Measurements from ENCODE around the gene BTBD9. TPM values are rescaled to one million over a fixed set of nuclear protein-coding genes. Genes with fewer than 3 reads are reported as not detected.

BTBD9 gene
- total RNA-seq, 4 donors from 2014 or later: 5.5 to 14.1 (median 6.3) TPM

GRCh38 chr6:38161754-38162492 lies 477.8 kb downstream of the BTBD9 start:
- in situ Hi-C loops (cut with MboI; ENCODE audit: low sequenced_read_pairs in 4 of 4): no loop called here
- DNase-seq (no peak), ATAC-seq (no peak)
- Histone ChIP-seq H3K27ac (no peak overlapping the region), H3K36me3 (no peaks in the 10 kb centered on the region), H3K4me1 (peaks cover 0 to 2% of the 10 kb centered on the region in 2 donors), H3K9me3 (no peaks in the 10 kb centered on the region), H3K4me3 (no peak overlapping the region), H3K27me3 (no peaks in the 10 kb centered on the region)
- intact Hi-C loops (cut with DNase I; ENCODE audit: low total_unique reads): loop anchor here (10.0 kb wide), 1 partner anchor 367 kb away; no protein-coding TSS in a partner anchor
- TF ChIP-seq CTCF (IDR thresholded peaks at IDR 0.05 in 4 of 5, conservative IDR thresholded peaks at IDR 0.05 in 1 of 5) (no peak), POLR2A (IDR thresholded peaks at IDR 0.05) (no peak)

- H3K27ac ChIP-seq: no peak overlapping the region
- no peaks in the 10 kb centered on the region for H3K27me3 ChIP-seq
- in situ Hi-C loops (cut with MboI; ENCODE audit: low sequenced_read_pairs in 4 of 4) (no loop called here), intact Hi-C loops (cut with DNase I; ENCODE audit: low total_unique reads) (loop anchor here (10.0 kb wide), 1 partner anchor 367 kb away; no protein-coding TSS in a partner anchor)
- no peak for ATAC-seq
- DNase-seq: peak in 1 of 2 donors; percentile 8
- no peaks in the 10 kb centered on the region for H3K9me3 ChIP-seq
- no peaks in the 10 kb centered on the region for H3K36me3 ChIP-seq
- no peak overlapping the region for H3K4me3 ChIP-seq
- no peak for TF ChIP-seq CTCF (IDR thresholded peaks at IDR 0.05 in 4 of 5, conservative IDR thresholded peaks at IDR 0.05 in 1 of 5)
- TF ChIP-seq POLR2A (IDR thresholded peaks at IDR 0.05): no peak
- H3K4me1 ChIP-seq: peaks cover 0 to 2% of the 10 kb centered on the region in 2 donors
Measured at GRCh38 chr6:38161331-38161730, 478.4 kb downstream of the BTBD9 start.

GRCh38 chr6:38160831-38161230 lies 478.9 kb downstream of the BTBD9 start:
- no peaks in the 10 kb centered on the region for H3K36me3 ChIP-seq
- in situ Hi-C loops (cut with MboI; ENCODE audit: low sequenced_read_pairs in 4 of 4): no loop called here
- H3K9me3 ChIP-seq: no peaks in the 10 kb centered on the region
- no peak overlapping the region for H3K27ac ChIP-seq
- TF ChIP-seq POLR2A (IDR thresholded peaks at IDR 0.05) (no peak), CTCF (IDR thresholded peaks at IDR 0.05 in 4 of 5, conservative IDR thresholded peaks at IDR 0.05 in 1 of 5) (no peak)
- intact Hi-C loops (cut with DNase I; ENCODE audit: low total_unique reads): loop anchor here (10.0 kb wide), 1 partner anchor 366 kb away; no protein-coding TSS in a partner anchor
- H3K27me3 ChIP-seq: no peaks in the 10 kb centered on the region
- ATAC-seq: no peak
- H3K4me3 ChIP-seq: no peak overlapping the region
- DNase-seq: peak in 1 of 2 donors; percentile 9
- peaks cover 0 to 2% of the 10 kb centered on the region in 2 donors for H3K4me1 ChIP-seq

GRCh38 chr6:38159596-38159995 lies 480.1 kb downstream of the BTBD9 start:
- H3K4me3 ChIP-seq: no peak overlapping the region

More at GRCh38 chr6:38159596-38159995, 480.1 kb downstream of the BTBD9 start:
- TF ChIP-seq CTCF (IDR thresholded peaks at IDR 0.05 in 4 of 5, conservative IDR thresholded peaks at IDR 0.05 in 1 of 5) (no peak), POLR2A (IDR thresholded peaks at IDR 0.05) (no peak)
- Histone ChIP-seq H3K36me3 (no peaks in the 10 kb centered on the region), H3K4me1 (peaks cover 0 to 1% of the 10 kb centered on the region in 2 donors), H3K27ac (no peak overlapping the region), H3K9me3 (no peaks in the 10 kb centered on the region), H3K27me3 (no peaks in the 10 kb centered on the region)
- ATAC-seq: no peak
- intact Hi-C loops (cut with DNase I; ENCODE audit: low total_unique reads) (no loop called here), in situ Hi-C loops (cut with MboI; ENCODE audit: low sequenced_read_pairs in 4 of 4) (no loop called here)
- DNase-seq: no peak
